Transverse colon (tissue), 4 donors: ENCODE measurements around the gene PFKFB2.

ENCODE experiments used
- CTCF ChIP-seq, 5 experiments: fragments of 200-600 bp in 3 of 5; fragments of 450-650 bp in 2 of 5; sonication (generic) in 3 of 5; IDR thresholded peaks; 1 replicate in 2 of 5; 2 replicates in 3 of 5; pipeline ENCODE4 v1.5.1; 2016 to 2017; ENCODE audit warnings: antibody characterized with exemption in 5 of 5, inconsistent platforms in 3 of 5, mild to moderate bottlenecking in 2 of 5, moderate library complexity in 1 of 5
- EP300 ChIP-seq: sonication (generic); formaldehyde crosslinking; IDR thresholded peaks from one replicate; pipeline ENCODE4 v1.6.1; 2017; ENCODE audit warnings: antibody characterized with exemption, low read depth
- POLR2A ChIP-seq: fragments of 450-650 bp; IDR thresholded peaks from one replicate; pipeline ENCODE4 v1.6.1; 2016; ENCODE audit warnings: antibody characterized with exemption, mild to moderate bottlenecking, moderate library complexity
- POLR2AphosphoS5 ChIP-seq, 3 donors: sonication (generic); formaldehyde crosslinking; IDR thresholded peaks; one replicate each; pipeline ENCODE4 v1.6.1; 2016; ENCODE audit warnings: antibody characterized with exemption in 3 of 3

- no peak for TF ChIP-seq CTCF (IDR thresholded peaks at IDR 0.05)
- no peak for TF ChIP-seq POLR2A
- no peak for TF ChIP-seq EP300
- no peak for TF ChIP-seq POLR2AphosphoS5 (IDR thresholded peaks at IDR 0.05)
These were observed 23.9 kb downstream of the PFKFB2 start for GRCh38 chr1:207077012-207077411.
